HepG2 (cell line): ENCODE results near the gene CA5B. TPM values are rescaled to one million over a fixed set of nuclear protein-coding genes. Genes with fewer than 3 reads are reported as not detected.
A peak's percentile ranks its signal among the peaks of the same experiment; 100 is the strongest.

ENCODE experiments used
- ATAC-seq: fragments of 200-7000 bp; cut with Tn5 transposase; 3 replicates; pipeline ENCODE4 v1.9.1; 2020; ENCODE audit warnings: mild to moderate bottlenecking, moderate library complexity
- BruUV-seq: library from RNA; stranded (reverse); fragments of 400-500 nt; replicated peaks from 2 replicates; lab custom pipeline; 2021; lab: Mats Ljungman, UMichigan
- CTCF ChIA-PET: fragments of 300-600 bp; formaldehyde crosslinking; extraction: SDS; loops from one replicate; lab custom pipeline; 2021; ENCODE audit warnings: low total read pairs, inconsistent platforms, low intra/inter-chr PET ratio; lab: Yijun Ruan, JAX
- POLR2A ChIA-PET: fragments of 350-600 bp; sonication (Branson Sonifier 250); formaldehyde crosslinking; loops from one replicate; lab custom pipeline; 2020; ENCODE audit warnings: antibody characterized with exemption, inconsistent platforms; lab: Yijun Ruan, JAX
- DNase-seq: peaks from one replicate; pipeline ENCODE4 v3.0.0-alpha.2; 2015; ENCODE audit warnings: low spot score
- FAIRE-seq: peaks from 3 replicates; lab custom pipeline; 2011; peaks lifted over from hg19 to GRCh38; lab: Jason Lieb, UNC
- H2AFZ ChIP-seq: one replicate; pipeline ENCODE4 v1.6.1; 2011; ENCODE audit warnings: low read length, inconsistent platforms
- H3K27ac ChIP-seq: fragments of 300-600 bp; 3 replicates; pipeline ENCODE4 v1.8.0; 2011; ENCODE audit warnings: mixed run types, mild to moderate bottlenecking, mixed read lengths, low read length, inconsistent platforms; ENCODE audit not compliant: insufficient read depth; ENCODE audit errors: extremely low read length
- H3K27me3 ChIP-seq, 2 experiments: fragments of 200-600 bp in 1 of 2; 2 replicates in 1 of 2; 3 replicates in 1 of 2; pipeline versions ENCODE4 v1.6.0 to v1.8.0; 2011; ENCODE audit warnings: low read length in 2 of 2, mild to moderate bottlenecking in 2 of 2, moderate library complexity in 2 of 2, inconsistent platforms in 1 of 2; ENCODE audit not compliant: insufficient read depth in 2 of 2, control insufficient read depth in 1 of 2
- H3K36me3 ChIP-seq, 2 experiments: fragments of 200-600 bp in 1 of 2; replicated peaks in 1 of 2; 2 replicates in 1 of 2; 3 replicates in 1 of 2; pipeline versions ENCODE4 v1.5.1 to v1.8.0; 2011; ENCODE audit warnings: low read length in 2 of 2, inconsistent platforms in 1 of 2; ENCODE audit not compliant: insufficient read depth in 2 of 2, control insufficient read depth in 1 of 2
- H3K4me1 ChIP-seq: 2 replicates; pipeline ENCODE4 v1.5.1; 2012; ENCODE audit warnings: low read length, inconsistent platforms; ENCODE audit not compliant: insufficient read depth
- H3K4me2 ChIP-seq: 2 replicates; pipeline ENCODE4 v1.6.0; 2011; ENCODE audit warnings: low read depth, low read length, inconsistent platforms
- H3K4me3 ChIP-seq, 3 experiments: fragments of 200-600 bp in 1 of 3; sonication (generic), shearing (Covaris generic) in 1 of 3; replicated peaks in 1 of 3; 2 replicates each; pipeline ENCODE4 v1.5.1; 2011 to 2016; ENCODE audit warnings: low read length in 3 of 3, inconsistent platforms in 2 of 3, low read depth in 2 of 3, mild to moderate bottlenecking in 2 of 3, control low read depth in 1 of 3, mixed read lengths in 1 of 3; ENCODE audit not compliant: insufficient read depth in 1 of 3
- H3K79me2 ChIP-seq: one replicate; pipeline ENCODE4 v1.6.1; 2011; ENCODE audit warnings: low read length, inconsistent platforms; ENCODE audit not compliant: insufficient read depth
- H3K9ac ChIP-seq: 2 replicates; pipeline ENCODE4 v1.6.0; 2011; ENCODE audit warnings: mild to moderate bottlenecking, low read depth, low read length, inconsistent platforms; ENCODE audit not compliant: insufficient read depth
- H3K9me3 ChIP-seq: 2 replicates; pipeline ENCODE4 v1.5.1; 2012; ENCODE audit warnings: mild to moderate bottlenecking, low read length
- H4K20me1 ChIP-seq: 2 replicates; pipeline ENCODE4 v1.6.0; 2011; ENCODE audit warnings: inconsistent platforms, mild to moderate bottlenecking, low read length, moderate library complexity; ENCODE audit not compliant: insufficient read depth
- ERF ChIP-seq: IDR thresholded peaks from 2 replicates; pipeline ENCODE4 v1.6.1; 2018; ENCODE audit warnings: missing biosample characterization, missing genetic modification reagents
- FOXC1 ChIP-seq: sonication (generic); formaldehyde crosslinking; IDR thresholded peaks from 2 replicates; pipeline ENCODE4 v1.8.0; 2022; ENCODE audit warnings: mild to moderate bottlenecking, missing genetic modification reagents, borderline replicate concordance
- PBX3 ChIP-seq: sonication (generic); formaldehyde crosslinking; IDR thresholded peaks from 2 replicates; pipeline ENCODE4 v1.8.1; 2023; ENCODE audit warnings: missing genetic modification reagents, inconsistent platforms, borderline replicate concordance
- PHF8 ChIP-seq: sonication (generic); formaldehyde crosslinking; IDR thresholded peaks from 2 replicates; pipeline ENCODE4 v1.5.0; 2020; ENCODE audit warnings: missing genetic modification reagents
- POLR2AphosphoS5 ChIP-seq: IDR thresholded peaks from 2 replicates; pipeline ENCODE4 v1.6.1; 2012; ENCODE audit warnings: low read depth, low read length
- SPEN ChIP-seq: sonication (generic); formaldehyde crosslinking; IDR thresholded peaks from 2 replicates; pipeline ENCODE4 v1.5.1; 2020; ENCODE audit warnings: low read depth, mild to moderate bottlenecking, missing genetic modification reagents
- TAF1 ChIP-seq: sonication (generic); formaldehyde crosslinking; IDR thresholded peaks from 2 replicates; pipeline ENCODE4 v1.4.0; 2020; ENCODE audit warnings: missing genetic modification reagents
- THYN1 ChIP-seq: sonication (generic); formaldehyde crosslinking; IDR thresholded peaks from 2 replicates; pipeline ENCODE4 v1.8.1; 2023; ENCODE audit warnings: low read depth, mild to moderate bottlenecking, moderate library complexity, missing genetic modification reagents, borderline replicate concordance
- UBTF ChIP-seq: sonication (generic); formaldehyde crosslinking; IDR thresholded peaks from 2 replicates; pipeline ENCODE4 v1.4.0; 2020; ENCODE audit warnings: mild to moderate bottlenecking, missing genetic modification reagents
- YEATS4 ChIP-seq: sonication (generic); formaldehyde crosslinking; IDR thresholded peaks from 2 replicates; pipeline ENCODE4 v1.4.0; 2020; ENCODE audit warnings: missing genetic modification reagents, borderline replicate concordance
- ZFP91 ChIP-seq: sonication (generic); formaldehyde crosslinking; IDR thresholded peaks from 2 replicates; pipeline ENCODE4 v1.9.0; 2022; ENCODE audit warnings: missing genetic modification reagents, mild to moderate bottlenecking, borderline replicate concordance
- ZMYM4 ChIP-seq: sonication (generic); formaldehyde crosslinking; IDR thresholded peaks from 2 replicates; pipeline ENCODE4 v1.8.1; 2023; ENCODE audit warnings: mild to moderate bottlenecking, missing genetic modification reagents
- ZNF414 ChIP-seq: sonication (generic); formaldehyde crosslinking; IDR thresholded peaks from 2 replicates; pipeline ENCODE4 v1.5.0; 2020; ENCODE audit warnings: missing genetic modification reagents
- ZNF615 ChIP-seq: sonication (generic); formaldehyde crosslinking; IDR thresholded peaks from 2 replicates; pipeline ENCODE4 v1.5.0; 2020; ENCODE audit warnings: mild to moderate bottlenecking, missing genetic modification reagents, borderline replicate concordance
- WGBS: methylation state at CpG from one replicate; pipeline ENCODE4 v1.1.6; 2017; ENCODE audit warnings: low lambda C conversion rate; 5-methylcytosine and 5-hydroxymethylcytosine counted together
- in situ Hi-C: cut with HindIII; loops from 2 replicates; pipeline ENCODE4 v1.10.0; 2017; ENCODE audit warnings: low pct_unique_long_range_greater_than_20kb; ENCODE audit not compliant: extremely low pct_ligation_motif_present
- intact Hi-C: fragments of 100-400 bp; cut with micrococcal nuclease; formaldehyde crosslinking; loops from one replicate; pipeline ENCODE4 v1.10.0; 2022; ENCODE audit not compliant: unreplicated experiment
- polyA plus RNA-seq, 8 experiments: library from polyadenylated mRNA; depleted of rRNA in 3 of 8; stranded (reverse) in 7 of 8; unstranded in 1 of 8; fragments of >200 nt; fragmentation: Illumina TruSeq in 4 of 8; extraction: Trizol in 4 of 8; gene quantifications; 2 replicates each; pipeline versions ENCODE4 v1.2.1 to v1.2.3, GENCODE V29; 2011 to 2016; ENCODE audit warnings: low read depth in 4 of 8, missing spikeins in 1 of 8, mixed read lengths in 1 of 8; ENCODE audit not compliant: insufficient read depth in 1 of 8
- total RNA-seq, 5 experiments: library from RNA; depleted of rRNA; stranded (reverse); fragments of >200 nt; fragmentation: Illumina TruSeq; extraction: Trizol; gene quantifications; 2 replicates each; pipeline ENCODE4 v1.2.3, GENCODE V29; 2016; ENCODE audit warnings: low read depth in 1 of 5
- TF ChIP-seq, protein P1 (sequence below): sonication (generic); formaldehyde crosslinking; IDR thresholded peaks from 2 replicates; pipeline ENCODE4 v1.4.0; 2020; ENCODE audit warnings: missing genetic modification reagents, mild to moderate bottlenecking, borderline replicate concordance

Gene CA5B
- total and polyA plus RNA-seq, 2 of the 13 experiments (the other 11 are each of a cell fraction or from before 2014, with no cell fraction given), result 1.7 to 2.2 TPM

- H3K27me3 ChIP-seq, result no peaks in the 10 kb centered on the region; a peak in 1 of 5 replicates
- H3K36me3 ChIP-seq, result no peaks in the 10 kb centered on the region
- intact Hi-C loops (no loop called here), in situ Hi-C loops (no loop called here)
- peaks cover 3% of the 10 kb centered on the region for H3K4me1 ChIP-seq
- no peaks in the 10 kb centered on the region for H3K79me2 ChIP-seq
- peak within 1 kb of the TSS; percentile 69 for H3K9ac ChIP-seq
- H2AFZ ChIP-seq, result peak within 1 kb of the TSS; percentile 86
- peak within 1 kb of the TSS; percentile 74 to 93 (median 83) for H3K4me3 ChIP-seq
- peak within 1 kb of the TSS; percentile 63 for H3K27ac ChIP-seq
- ATAC-seq, result peak; percentile 96
- no peaks in the 10 kb centered on the region for H3K9me3 ChIP-seq
- CTCF ChIA-PET, result no interaction called here
- no TSS peak for BruUV-seq
- peak; percentile 47 for FAIRE-seq
- H3K4me2 ChIP-seq, result peak within 1 kb of the TSS; percentile 73
- no peaks in the 10 kb centered on the region for H4K20me1 ChIP-seq
- POLR2A ChIA-PET, result interaction anchor here (0.8 kb wide), 1 partner anchor 929 kb away, joined by 3 read pairs; the partner anchor contains the start of gene SYAP1
- 1% methylated on average over 16 of the region's 55 CpGs for WGBS
- DNase-seq, result peak; percentile 49
- TF ChIP-seq, protein P1, sequence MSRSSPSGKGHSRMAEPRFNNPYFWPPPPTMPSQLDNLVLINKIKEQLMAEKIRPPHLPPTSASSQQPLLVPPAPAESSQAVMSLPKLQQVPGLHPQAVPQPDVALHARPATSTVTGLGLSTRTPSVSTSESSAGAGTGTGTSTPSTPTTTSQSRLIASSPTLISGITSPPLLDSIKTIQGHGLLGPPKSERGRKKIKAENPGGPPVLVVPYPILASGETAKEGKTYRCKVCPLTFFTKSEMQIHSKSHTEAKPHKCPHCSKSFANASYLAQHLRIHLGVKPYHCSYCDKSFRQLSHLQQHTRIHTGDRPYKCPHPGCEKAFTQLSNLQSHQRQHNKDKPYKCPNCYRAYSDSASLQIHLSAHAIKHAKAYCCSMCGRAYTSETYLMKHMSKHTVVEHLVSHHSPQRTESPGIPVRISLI (CRISPR knock-in tag), result no peak
- TF ChIP-seq SPEN (CRISPR knock-in tag), result peak; percentile 37; the same call in 1 of the 2 replicates
- no peak for TF ChIP-seq ZNF615 (CRISPR knock-in tag)
- TF ChIP-seq PHF8 (CRISPR knock-in tag), result peak; percentile 71
- TF ChIP-seq TAF1 (CRISPR knock-in tag), result peak; percentile 80; the same call in 1 of the 2 replicates
- TF ChIP-seq ZFP91 (CRISPR knock-in tag), result peak; percentile 35; the same call in 1 of the 2 replicates
- TF ChIP-seq ERF (CRISPR knock-in tag), result 0 out of 2 replicates have a peak, but pooled peaks have one; percentile 18
- TF ChIP-seq PBX3 (CRISPR knock-in tag), result no peak
- TF ChIP-seq FOXC1 (CRISPR knock-in tag), result 0 out of 2 replicates have a peak, but pooled peaks have one; percentile 47
- peak; percentile 61 for TF ChIP-seq UBTF (CRISPR knock-in tag)
- TF ChIP-seq ZMYM4 (CRISPR knock-in tag), result peak; percentile 60; the same call in 1 of the 2 replicates
- TF ChIP-seq YEATS4 (CRISPR knock-in tag), result peak; percentile 63
- 0 out of 2 replicates have a peak, but pooled peaks have one; percentile 48 for TF ChIP-seq ZNF414 (CRISPR knock-in tag)
- TF ChIP-seq POLR2AphosphoS5, result peak; percentile 70
- TF ChIP-seq THYN1, result no peak
Measured at GRCh38 chrX:15789979-15790768, 52.1 kb downstream of the CA5B start, which contains the start of gene ZRSR2. Gene ZRSR2 (plus strand): TSS chrX:15790484. CDS start chrX:15790496, 12 bp downstream.
